Astrocyte of the spinal cord (primary cell): ENCODE measurements around the gene ILKAP.

Source experiments
- DNase-seq: peaks from one replicate; pipeline ENCODE4 v3.0.0; 2011; ENCODE audit warnings: low read depth, low spot score
- H3K4me3 ChIP-seq: 2 replicates; pipeline ENCODE4 v1.5.1; 2011; ENCODE audit warnings: low read depth, mild to moderate bottlenecking, low read length, moderate library complexity
- in situ Hi-C: cut with HindIII; loops from 2 replicates; pipeline ENCODE4 v1.10.0; 2017; ENCODE audit warnings: low sequenced_read_pairs
- TF ChIP-seq, protein P1 (sequence below): IDR thresholded peaks from 2 replicates; pipeline ENCODE4 v1.5.1; 2012; ENCODE audit warnings: low read depth, mild to moderate bottlenecking, low read length, inconsistent platforms

The ILKAP gene

DNA sequence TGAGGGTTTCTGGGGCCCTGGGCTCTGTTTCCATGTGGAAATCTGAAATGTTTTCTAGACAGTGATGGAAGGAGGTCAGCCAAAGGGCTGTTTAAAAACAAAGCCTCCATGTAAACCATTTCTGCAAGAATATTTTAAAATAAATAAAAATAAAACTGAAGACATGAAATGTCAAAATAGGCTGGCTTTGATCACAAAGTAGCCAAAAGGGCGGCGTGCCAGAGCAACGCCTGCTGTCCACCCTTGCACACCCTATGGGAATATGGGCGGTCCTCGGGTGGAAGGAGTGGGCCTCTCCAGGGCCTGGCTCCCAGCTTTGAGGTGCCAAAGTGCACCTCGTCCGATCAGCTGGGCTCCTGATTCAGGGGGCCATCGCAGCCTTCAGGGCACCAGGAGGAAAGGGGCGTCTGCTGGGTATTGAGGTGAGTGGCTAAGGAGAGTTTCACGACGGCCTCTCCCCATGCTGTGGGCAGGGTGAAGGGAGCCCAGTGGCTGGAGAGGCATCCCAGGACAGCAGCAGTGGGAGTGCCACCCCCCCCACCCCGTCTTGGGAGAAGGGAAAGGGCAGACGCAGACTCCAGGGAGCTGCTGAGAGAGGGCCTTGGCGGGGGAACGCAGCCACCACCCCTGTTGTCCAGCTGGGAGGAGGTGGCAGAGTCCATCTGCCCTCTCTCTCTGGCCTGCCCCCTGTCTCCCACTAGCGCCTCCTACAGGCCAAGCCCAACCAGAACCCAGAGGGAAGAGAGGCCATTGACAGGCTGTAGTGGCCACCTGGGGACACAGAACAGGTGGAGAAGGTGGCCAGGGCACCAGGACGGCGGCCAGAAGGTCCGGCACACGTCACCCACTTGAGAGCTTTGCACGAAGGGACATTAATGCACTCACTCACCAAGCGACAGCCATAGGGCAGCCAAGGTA is 50.5 kb downstream of the ILKAP start:
- no peak overlapping the region for H3K4me3 ChIP-seq
- no peak for DNase-seq
- in situ Hi-C loops, result no loop called here
- TF ChIP-seq, protein P1, sequence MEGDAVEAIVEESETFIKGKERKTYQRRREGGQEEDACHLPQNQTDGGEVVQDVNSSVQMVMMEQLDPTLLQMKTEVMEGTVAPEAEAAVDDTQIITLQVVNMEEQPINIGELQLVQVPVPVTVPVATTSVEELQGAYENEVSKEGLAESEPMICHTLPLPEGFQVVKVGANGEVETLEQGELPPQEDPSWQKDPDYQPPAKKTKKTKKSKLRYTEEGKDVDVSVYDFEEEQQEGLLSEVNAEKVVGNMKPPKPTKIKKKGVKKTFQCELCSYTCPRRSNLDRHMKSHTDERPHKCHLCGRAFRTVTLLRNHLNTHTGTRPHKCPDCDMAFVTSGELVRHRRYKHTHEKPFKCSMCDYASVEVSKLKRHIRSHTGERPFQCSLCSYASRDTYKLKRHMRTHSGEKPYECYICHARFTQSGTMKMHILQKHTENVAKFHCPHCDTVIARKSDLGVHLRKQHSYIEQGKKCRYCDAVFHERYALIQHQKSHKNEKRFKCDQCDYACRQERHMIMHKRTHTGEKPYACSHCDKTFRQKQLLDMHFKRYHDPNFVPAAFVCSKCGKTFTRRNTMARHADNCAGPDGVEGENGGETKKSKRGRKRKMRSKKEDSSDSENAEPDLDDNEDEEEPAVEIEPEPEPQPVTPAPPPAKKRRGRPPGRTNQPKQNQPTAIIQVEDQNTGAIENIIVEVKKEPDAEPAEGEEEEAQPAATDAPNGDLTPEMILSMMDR, result peak; percentile 35

DNA sequence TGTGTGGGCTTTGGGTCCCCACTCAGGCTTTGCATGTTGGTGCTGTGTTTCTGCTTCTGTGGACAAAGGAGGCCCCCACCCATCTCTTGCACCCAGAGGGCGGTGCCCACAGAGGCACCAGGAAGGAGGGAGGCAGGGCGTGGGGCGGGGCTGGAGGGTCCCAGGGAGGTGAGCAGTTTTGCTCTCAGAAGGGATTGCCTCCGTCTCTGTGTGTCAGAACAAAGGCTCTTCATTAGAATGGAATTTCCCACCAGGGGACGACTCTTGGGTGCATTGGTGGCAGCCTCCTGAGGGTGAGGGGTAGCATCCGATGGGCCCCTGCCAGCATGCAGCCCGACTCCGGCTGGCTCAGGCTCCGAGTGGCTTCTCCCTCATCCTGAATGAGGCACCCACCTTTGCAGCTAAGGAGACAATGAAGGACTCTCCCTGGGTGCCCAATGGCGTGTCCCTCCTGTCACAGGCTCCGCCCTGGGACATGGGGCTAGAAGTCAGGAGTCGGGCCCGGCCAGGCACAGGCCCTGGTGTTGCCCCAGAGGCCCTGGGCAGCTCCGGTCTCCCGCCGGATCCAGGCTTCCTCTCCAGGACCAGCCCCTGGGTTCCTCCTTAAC is 51.8 kb downstream of the ILKAP start:
- no peak overlapping the region for H3K4me3 ChIP-seq
- TF ChIP-seq, protein P1, result no peak
- in situ Hi-C loops, result no loop called here
- DNase-seq, result no peak

DNA sequence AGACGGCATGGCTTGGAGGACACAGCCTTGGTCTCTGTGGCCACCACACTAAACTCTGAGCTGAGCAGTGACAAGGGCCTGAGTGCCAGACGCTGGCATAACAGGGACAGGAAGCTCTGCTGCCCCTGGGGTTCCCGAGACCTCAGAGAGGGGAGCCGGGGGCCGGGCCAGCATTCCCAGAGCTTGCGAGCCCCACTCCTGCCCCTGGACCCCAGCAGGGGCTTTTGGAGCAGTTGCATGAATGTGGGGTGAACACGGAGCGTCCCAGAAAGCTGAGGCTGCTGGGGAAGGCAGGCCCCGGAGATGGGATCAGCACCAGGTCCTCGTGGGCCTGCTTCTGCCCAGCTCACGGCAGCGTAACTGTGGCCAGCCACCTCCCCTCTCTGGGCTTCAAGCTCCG is 52.3 kb downstream of the ILKAP start:
- no peak for DNase-seq
- H3K4me3 ChIP-seq, result no peak overlapping the region
- TF ChIP-seq, protein P1, result no peak
- in situ Hi-C loops, result no loop called here

DNA sequence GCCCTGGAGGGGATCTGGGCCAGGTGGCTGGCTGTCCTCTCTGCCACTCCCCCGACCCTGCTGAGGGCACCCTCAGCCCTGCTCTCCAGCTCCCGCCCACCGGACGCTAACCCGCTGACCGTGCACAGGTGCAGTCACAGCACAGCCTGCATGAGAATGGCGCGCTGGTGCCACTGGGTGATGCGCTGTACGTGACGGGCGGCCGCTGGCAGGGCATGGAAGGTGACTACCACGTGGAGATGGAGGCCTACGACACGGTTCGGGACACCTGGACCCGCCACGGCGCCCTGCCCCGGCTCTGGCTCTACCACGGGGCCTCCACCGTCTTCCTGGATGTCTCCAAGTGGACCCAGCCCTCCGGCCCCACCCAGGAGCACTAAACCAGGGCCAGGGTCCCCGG is 52.8 kb downstream of the ILKAP start:
- TF ChIP-seq, protein P1, result no peak
- no peak overlapping the region for H3K4me3 ChIP-seq
- no peak for DNase-seq
- in situ Hi-C loops, result no loop called here

DNA sequence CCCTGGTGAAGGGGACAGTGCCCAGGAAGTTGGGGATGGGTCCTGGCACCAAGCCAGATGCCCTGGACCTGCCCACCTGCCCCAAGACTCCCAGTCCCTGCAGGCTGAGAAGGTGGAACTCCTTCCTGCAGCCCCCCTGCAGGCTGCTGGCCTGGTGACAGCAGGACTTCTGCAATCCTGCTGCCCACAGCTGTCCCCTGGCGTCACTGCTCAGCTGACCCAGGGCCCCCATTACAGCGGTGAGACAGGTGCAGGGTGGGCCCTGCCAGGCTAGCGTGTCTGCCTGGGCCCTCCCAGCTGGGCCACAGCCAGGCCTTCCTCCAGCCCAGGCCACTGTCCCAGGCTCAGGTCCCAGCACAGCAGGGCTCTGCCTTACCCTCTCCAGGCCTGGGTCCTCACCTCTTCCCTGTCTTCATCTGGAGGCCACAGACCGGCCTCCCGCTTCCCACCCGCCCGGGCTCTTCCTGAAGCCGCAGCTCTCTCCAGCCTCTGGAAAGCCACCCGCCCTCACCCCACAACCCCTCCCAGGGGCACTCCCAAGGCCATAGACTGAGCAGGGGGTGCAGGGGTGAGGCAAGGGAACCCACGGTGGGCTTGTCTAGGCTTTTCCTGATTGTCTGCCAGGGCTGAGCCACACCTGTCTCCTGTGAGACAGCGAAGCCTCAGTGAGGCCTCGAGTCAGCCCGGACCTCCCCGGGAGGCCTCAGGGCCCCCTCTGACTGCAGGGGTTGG is 53.5 kb downstream of the ILKAP start:
- DNase-seq, result no peak
- H3K4me3 ChIP-seq, result no peak overlapping the region
- TF ChIP-seq, protein P1, result no peak
- in situ Hi-C loops, result no loop called here

DNA sequence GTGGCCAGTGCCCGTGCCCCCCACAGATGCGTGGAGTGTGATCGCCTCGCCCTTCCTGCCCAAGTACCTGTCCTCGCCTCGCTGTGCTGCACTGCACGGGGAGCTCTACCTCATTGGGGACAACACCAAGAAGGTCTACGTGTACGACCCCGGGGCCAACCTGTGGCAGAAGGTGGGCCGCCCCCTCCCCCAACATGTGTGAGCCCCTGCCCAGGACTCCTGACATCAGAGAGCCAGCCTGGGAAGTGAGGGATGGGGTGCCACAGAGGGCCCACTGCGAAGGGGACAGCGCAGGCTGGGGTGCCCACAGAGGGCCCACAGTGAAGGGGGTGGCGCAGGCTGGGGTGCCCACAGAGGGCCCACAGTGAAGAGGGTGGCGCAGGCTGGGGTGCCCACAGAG is 54.5 kb downstream of the ILKAP start:
- DNase-seq, result no peak

More for the DNA sequence above, 54.5 kb downstream of the ILKAP start:
- TF ChIP-seq, protein P1, result no peak
- in situ Hi-C loops, result no loop called here
- no peak overlapping the region for H3K4me3 ChIP-seq
